NCI-H524 (cell line): Measurements from ENCODE around the gene ADAMTS2.
"Not testable (repeated sequence)": the region's sequence is repeated elsewhere in the genome, so short reads cannot be mapped to it uniquely, and the experiment has no call there.

Experiments used
- DNase-seq, 2 experiments: peaks; one replicate each; lab custom pipeline; 2025; lab: John Stamatoyannopoulos, UW

The ADAMTS2 gene

GRCh38 chr5:179111267-179112207 is 233.7 kb downstream of the ADAMTS2 start:
- DNase-seq = no peak

- DNase-seq = no peak
Observed at GRCh38 chr5:179110528-179110927, 234.7 kb downstream of the ADAMTS2 start.

- DNase-seq = not testable (repeated sequence)
Observed at GRCh38 chr5:179101282-179101681, 244.0 kb downstream of the ADAMTS2 start.

GRCh38 chr5:179089502-179089901 is 255.8 kb downstream of the ADAMTS2 start:
- no peak for DNase-seq

GRCh38 chr5:179080724-179081123 is 264.5 kb downstream of the ADAMTS2 start:
- DNase-seq = no peak

GRCh38 chr5:179079165-179079987 is 265.9 kb downstream of the ADAMTS2 start:
- DNase-seq = no peak

GRCh38 chr5:179065703-179066102 is 279.6 kb downstream of the ADAMTS2 start:
- DNase-seq = no peak

- DNase-seq = no peak
Observed at GRCh38 chr5:179061025-179061424, 284.2 kb downstream of the ADAMTS2 start.
